Neural cell (in vitro differentiated cells): ENCODE measurements around the gene DNAH17. TPM values are rescaled to one million over a fixed set of nuclear protein-coding genes. Genes with fewer than 3 reads are reported as not detected.

Experiments
- H2AFZ ChIP-seq: fragments of 200-600, 300-800 bp; sonication (generic), shearing (Covaris generic); 2 replicates; pipeline ENCODE4 v1.6.0; 2014; ENCODE audit warnings: low read depth, mild to moderate bottlenecking, antibody characterized with exemption, low read length, moderate library complexity
- H3F3A ChIP-seq: fragments of 200-600 bp; shearing (Covaris generic); 2 replicates; pipeline ENCODE4 v1.6.1; 2016; ENCODE audit warnings: mild to moderate bottlenecking, moderate library complexity, mixed read lengths, antibody characterized with exemption, low read length; ENCODE audit not compliant: insufficient read depth, poor library complexity, severe bottlenecking
- H3K27ac ChIP-seq: fragments of 200-600, 300-800 bp; sonication (generic), shearing (Covaris generic); 2 replicates; pipeline ENCODE4 v1.5.1; 2014; ENCODE audit warnings: mild to moderate bottlenecking, low read length, moderate library complexity
- H3K27me3 ChIP-seq: fragments of 300-800, 200-600 bp; sonication (generic), shearing (Covaris generic); 2 replicates; pipeline ENCODE4 v1.6.0; 2014; ENCODE audit warnings: mild to moderate bottlenecking, low read depth, low read length, moderate library complexity; ENCODE audit not compliant: insufficient read depth
- H3K36me3 ChIP-seq: fragments of 300-800, 200-600 bp; sonication (generic), shearing (Covaris generic); 2 replicates; pipeline ENCODE4 v1.5.1; 2014; ENCODE audit warnings: mild to moderate bottlenecking, antibody characterized with exemption, low read length, moderate library complexity; ENCODE audit not compliant: insufficient read depth
- H3K4me2 ChIP-seq: fragments of 300-800, 200-600 bp; sonication (generic), shearing (Covaris generic); 2 replicates; pipeline ENCODE4 v1.6.0; 2014; ENCODE audit warnings: mild to moderate bottlenecking, low read length
- H3K4me3 ChIP-seq: fragments of 300-800, 200-600 bp; sonication (generic), shearing (Covaris generic); 2 replicates; pipeline ENCODE4 v1.5.1; 2014; ENCODE audit warnings: mild to moderate bottlenecking, low read length, moderate library complexity
- H3K79me2 ChIP-seq: fragments of 200-600 bp; shearing (Covaris generic); replicated peaks from 2 replicates; pipeline ENCODE4 v1.6.0; 2014; ENCODE audit warnings: mild to moderate bottlenecking, low read length, moderate library complexity; ENCODE audit not compliant: insufficient read depth
- H3K9ac ChIP-seq: fragments of 300-800, 200-600 bp; sonication (generic), shearing (Covaris generic); 2 replicates; pipeline ENCODE4 v1.6.1; 2016; ENCODE audit warnings: mild to moderate bottlenecking, low read length, mixed read lengths
- H3K9me2 ChIP-seq: fragments of 200-600 bp; shearing (Covaris generic); 2 replicates; pipeline ENCODE4 v1.6.1; 2016; ENCODE audit warnings: mild to moderate bottlenecking, low read length, mixed read lengths; ENCODE audit not compliant: insufficient read depth
- H3K9me3 ChIP-seq: fragments of 200-600, 300-800 bp; sonication (generic), shearing (Covaris generic); 2 replicates; pipeline ENCODE4 v1.6.1; 2016; ENCODE audit warnings: mild to moderate bottlenecking, mixed run types, low read length, moderate library complexity, mixed read lengths
- H4K20me1 ChIP-seq: fragments of 200-600 bp; shearing (Covaris generic); 2 replicates; pipeline ENCODE4 v1.6.1; 2016; ENCODE audit warnings: mild to moderate bottlenecking, mixed run types; ENCODE audit not compliant: insufficient read depth
- CTCF ChIP-seq: fragments of 450-650 bp; IDR thresholded peaks from 2 replicates; pipeline ENCODE4 v1.5.1; 2014; ENCODE audit warnings: antibody characterized with exemption, mild to moderate bottlenecking, moderate library complexity; ENCODE audit not compliant: poor library complexity, severe bottlenecking
- EP300 ChIP-seq: fragments of 450-650 bp; conservative IDR thresholded peaks from 2 replicates; pipeline ENCODE4 v1.6.1; 2014; ENCODE audit warnings: antibody characterized with exemption, mild to moderate bottlenecking, moderate library complexity; ENCODE audit not compliant: poor library complexity, severe bottlenecking
- EZH2 ChIP-seq: fragments of 200-600, 300-800 bp; shearing (Covaris generic), sonication (generic); IDR thresholded peaks from 2 replicates; pipeline ENCODE4 v1.6.1; 2014; ENCODE audit warnings: antibody characterized with exemption, low read length, borderline replicate concordance, mild to moderate bottlenecking; ENCODE audit not compliant: insufficient read depth, poor library complexity, severe bottlenecking
- MXI1 ChIP-seq: fragments of 450-650 bp; conservative IDR thresholded peaks from 2 replicates; pipeline ENCODE4 v1.6.1; 2014; ENCODE audit warnings: antibody characterized with exemption, mild to moderate bottlenecking; ENCODE audit not compliant: poor library complexity, severe bottlenecking
- POLR2AphosphoS5 ChIP-seq: IDR thresholded peaks from 2 replicates; pipeline ENCODE4 v1.6.1; 2012
- RAD21 ChIP-seq: fragments of 450-650 bp; conservative IDR thresholded peaks from 2 replicates; pipeline ENCODE4 v1.6.1; 2014; ENCODE audit warnings: antibody characterized with exemption, mild to moderate bottlenecking, moderate library complexity
- REST ChIP-seq: IDR thresholded peaks from 2 replicates; pipeline ENCODE4 v1.6.1; 2012; ENCODE audit warnings: borderline replicate concordance
- SMC3 ChIP-seq: fragments of 450-650 bp; conservative IDR thresholded peaks from 2 replicates; pipeline ENCODE4 v1.6.1; 2014; ENCODE audit warnings: antibody characterized with exemption, mild to moderate bottlenecking, moderate library complexity; ENCODE audit not compliant: poor library complexity
- TAF1 ChIP-seq: IDR thresholded peaks from 2 replicates; pipeline ENCODE4 v1.6.1; 2012; ENCODE audit warnings: low read depth
- polyA plus RNA-seq: library from polyadenylated mRNA; depleted of rRNA; stranded (reverse); fragments of >200 nt; gene quantifications from 2 replicates; pipeline ENCODE4 v1.2.3, GENCODE V29; 2014

Gene DNAH17
- polyA plus RNA-seq, 1 donor from 2014 or later = not detected

GRCh38 chr17:78479369-78479768, 97.8 kb downstream of the DNAH17 start:
- no peak overlapping the region for H3K4me2 ChIP-seq
- H3K9ac ChIP-seq = no peak overlapping the region
- H3K36me3 ChIP-seq = no peaks in the 10 kb centered on the region
- H3K79me2 ChIP-seq = no peaks in the 10 kb centered on the region
- H3K27ac ChIP-seq = no peak overlapping the region
- H3K27me3 ChIP-seq = no peaks in the 10 kb centered on the region
- H3K9me3 ChIP-seq = no peaks in the 10 kb centered on the region
- no peaks in the 10 kb centered on the region for H4K20me1 ChIP-seq
- no peaks in the 10 kb centered on the region for H3K9me2 ChIP-seq
- H2AFZ ChIP-seq = no peak overlapping the region
- no peaks in the 10 kb centered on the region for H3F3A ChIP-seq
- no peak overlapping the region for H3K4me3 ChIP-seq
- no peak for TF ChIP-seq EZH2
- no peak for TF ChIP-seq REST
- TF ChIP-seq MXI1 = no peak

GRCh38 chr17:78478757-78479297, 98.4 kb downstream of the DNAH17 start:
- no peaks in the 10 kb centered on the region for H3K79me2 ChIP-seq
- H2AFZ ChIP-seq = no peak overlapping the region
- H3K4me3 ChIP-seq = no peak overlapping the region
- H3F3A ChIP-seq = no peaks in the 10 kb centered on the region
- H3K4me2 ChIP-seq = no peak overlapping the region
- H3K9me2 ChIP-seq = no peaks in the 10 kb centered on the region
- TF ChIP-seq EP300 = no peak
- no peak for TF ChIP-seq RAD21
- no peak for TF ChIP-seq REST
- TF ChIP-seq TAF1 = no peak
- TF ChIP-seq SMC3 = no peak
- TF ChIP-seq MXI1 = no peak
- TF ChIP-seq CTCF = no peak
- TF ChIP-seq POLR2AphosphoS5 = no peak
- TF ChIP-seq EZH2 = no peak
- no peaks in the 10 kb centered on the region for H3K9me3 ChIP-seq
- no peaks in the 10 kb centered on the region for H3K36me3 ChIP-seq
- H3K9ac ChIP-seq = no peak overlapping the region
- H3K27ac ChIP-seq = no peak overlapping the region
- H3K27me3 ChIP-seq = no peaks in the 10 kb centered on the region
- no peaks in the 10 kb centered on the region for H4K20me1 ChIP-seq
